CD14-positive monocyte (primary cell): ENCODE data around the gene ZCCHC17. TPM values are rescaled to one million over a fixed set of nuclear protein-coding genes. Genes with fewer than 3 reads are reported as not detected.

Experiments used
- DNase-seq, 3 donors: peaks; one replicate each; pipeline ENCODE4 v3.0.0-alpha.2; 2011 to 2022
- H2AFZ ChIP-seq: 2 replicates; pipeline ENCODE4 v1.6.0; 2012; ENCODE audit warnings: mild to moderate bottlenecking, low read depth, low read length, inconsistent platforms; ENCODE audit not compliant: insufficient read depth, poor library complexity, severe bottlenecking
- H3K27ac ChIP-seq, 2 donors: 1 replicate in 1 of 2; 2 replicates in 1 of 2; pipeline ENCODE4 v1.5.1; 2012 to 2013; ENCODE audit warnings: low read length in 2 of 2, control low read depth in 1 of 2, inconsistent platforms in 1 of 2, low read depth in 1 of 2, mild to moderate bottlenecking in 1 of 2
- H3K27me3 ChIP-seq, 2 donors: one replicate each; pipeline versions ENCODE4 v1.6.0 to v1.6.1; 2011 to 2013; ENCODE audit warnings: low read length in 2 of 2; ENCODE audit not compliant: control insufficient read depth in 2 of 2, insufficient read depth in 2 of 2
- H3K36me3 ChIP-seq, 2 donors: replicated peaks in 1 of 2; 1 replicate in 1 of 2; 2 replicates in 1 of 2; pipeline versions ENCODE4 v1.5.1 to v1.6.1; 2012 to 2013; ENCODE audit warnings: low read length in 2 of 2, control low read depth in 1 of 2, inconsistent platforms in 1 of 2, mild to moderate bottlenecking in 1 of 2; ENCODE audit not compliant: insufficient read depth in 2 of 2, control insufficient read depth in 1 of 2
- H3K4me1 ChIP-seq, 2 donors: 1 replicate in 1 of 2; 2 replicates in 1 of 2; pipeline versions ENCODE4 v1.5.1 to v1.6.1; 2012 to 2013; ENCODE audit warnings: low read length in 2 of 2, control low read depth in 1 of 2, inconsistent platforms in 1 of 2, mild to moderate bottlenecking in 1 of 2, moderate library complexity in 1 of 2; ENCODE audit not compliant: insufficient read depth in 2 of 2, control insufficient read depth in 1 of 2
- H3K4me2 ChIP-seq: replicated peaks from 2 replicates; pipeline ENCODE3; 2012; ENCODE audit warnings: low read length, moderate library complexity, mild to moderate bottlenecking; ENCODE audit not compliant: poor library complexity, severe bottlenecking; ENCODE audit errors: extremely low read depth
- H3K4me3 ChIP-seq, 3 experiments: fragments of 200-600 bp in 1 of 3; sonication (generic) in 1 of 3; replicated peaks in 1 of 3; 1 replicate in 2 of 3; 2 replicates in 1 of 3; pipeline ENCODE4 v1.5.1; 2011 to 2013; ENCODE audit warnings: low read length in 3 of 3, mild to moderate bottlenecking in 3 of 3, control low read depth in 2 of 3, low read depth in 2 of 3, inconsistent platforms in 1 of 3, moderate library complexity in 1 of 3
- H3K79me2 ChIP-seq: 2 replicates; pipeline ENCODE4 v1.6.0; 2012; ENCODE audit warnings: mild to moderate bottlenecking, control low read depth, inconsistent platforms, low read length, moderate library complexity; ENCODE audit not compliant: insufficient read depth
- H3K9ac ChIP-seq: 2 replicates; pipeline ENCODE4 v1.6.0; 2017; ENCODE audit warnings: low read length, mild to moderate bottlenecking; ENCODE audit not compliant: insufficient read depth, poor library complexity, severe bottlenecking
- H3K9me3 ChIP-seq, 2 donors: replicated peaks in 1 of 2; 1 replicate in 1 of 2; 2 replicates in 1 of 2; pipeline versions ENCODE4 v1.5.1 to v1.6.1; 2012 to 2013; ENCODE audit warnings: low read length in 2 of 2, control low read depth in 1 of 2; ENCODE audit not compliant: control insufficient read depth in 1 of 2, insufficient read depth in 1 of 2
- H4K20me1 ChIP-seq: 2 replicates; pipeline ENCODE4 v1.6.0; 2012; ENCODE audit warnings: mild to moderate bottlenecking, low read length, control low read depth, moderate library complexity; ENCODE audit not compliant: insufficient read depth
- H3K27ac Mint-ChIP-seq, 7 donors: one replicate each; pipeline ENCODE4 v1.8.0; 2020; ENCODE audit warnings: mild to moderate bottlenecking in 7 of 7, mixed read lengths in 7 of 7, moderate library complexity in 6 of 7, inconsistent platforms in 2 of 7
- H3K27me3 Mint-ChIP-seq, 3 donors: one replicate each; pipeline ENCODE4 v1.8.0; 2021 to 2022; ENCODE audit warnings: low read depth in 3 of 3, mild to moderate bottlenecking in 3 of 3, mixed read lengths in 3 of 3, moderate library complexity in 3 of 3, inconsistent platforms in 1 of 3
- H3K36me3 Mint-ChIP-seq, 2 donors: one replicate each; pipeline ENCODE4 v1.8.0; 2020; ENCODE audit warnings: mixed read lengths in 2 of 2, inconsistent platforms in 1 of 2, mild to moderate bottlenecking in 1 of 2
- H3K4me1 Mint-ChIP-seq: one replicate; pipeline ENCODE4 v1.8.0; 2020; ENCODE audit warnings: mild to moderate bottlenecking, mixed read lengths
- H3K4me3 Mint-ChIP-seq, 2 donors: one replicate each; pipeline ENCODE4 v1.8.0; 2020; ENCODE audit warnings: mild to moderate bottlenecking in 2 of 2, mixed read lengths in 2 of 2, moderate library complexity in 1 of 2
- H3K9me3 Mint-ChIP-seq, 7 donors: one replicate each; pipeline ENCODE4 v1.8.0; 2020 to 2022; ENCODE audit warnings: mixed read lengths in 7 of 7, mild to moderate bottlenecking in 6 of 7, moderate library complexity in 6 of 7, inconsistent platforms in 2 of 7
- WGBS: methylation state at CpG from one replicate; pipeline ENCODE4 v1.1.5; 2013; ENCODE audit warnings: missing lambda C conversion rate; ENCODE audit not compliant: insufficient coverage; 5-methylcytosine and 5-hydroxymethylcytosine counted together
- intact Hi-C, 2 donors: fragments of 100-400 bp; cut with micrococcal nuclease; formaldehyde crosslinking; loops; one replicate each; pipeline versions ENCODE4 v1.15.0 to v1.15.1; 2023
- polyA plus RNA-seq, 3 donors: library from polyadenylated mRNA; depleted of rRNA in 1 of 3; unstranded in 2 of 3; stranded (reverse) in 1 of 3; fragments of 300-500 nt in 2 of 3; fragments of >200 nt in 1 of 3; fragmentation: Illumina TruSeq in 2 of 3; gene quantifications; 1 replicate in 2 of 3; 2 replicates in 1 of 3; pipeline ENCODE4 v1.2.3, GENCODE V29; 2012 to 2021
- TF ChIP-seq, protein P1 (sequence below): fragments of 200-600 bp; IDR thresholded peaks from one replicate; pipeline ENCODE4 v1.8.0; 2022; ENCODE audit warnings: antibody characterized with exemption, mild to moderate bottlenecking

Gene ZCCHC17
- polyA plus RNA-seq, 3 donors = 17.0 to 32.3 (median 29.3) TPM

DNA sequence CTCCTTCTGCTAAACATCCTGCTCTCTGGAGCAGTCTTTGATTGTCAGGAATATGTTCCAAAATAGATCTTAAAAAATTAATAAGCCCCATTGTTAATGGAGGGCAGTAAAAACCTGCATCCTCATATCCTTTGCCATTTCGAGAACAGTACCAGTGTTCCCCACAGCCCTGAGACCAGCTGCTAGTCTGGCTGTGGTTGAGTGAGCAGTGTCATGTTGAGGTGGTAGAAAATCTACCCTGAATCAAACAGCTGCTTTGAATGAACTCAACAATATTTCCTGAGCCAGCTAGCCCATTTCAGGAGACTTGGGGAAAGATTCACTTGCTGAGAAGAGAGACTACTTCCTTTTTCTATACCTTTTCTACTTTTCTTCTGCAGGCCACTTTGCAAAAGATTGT, 51.6 kb downstream of the ZCCHC17 start:
- no CpG with 5 or more reads among the region's 1 CpG for WGBS
- Mint-ChIP-seq H3K4me3 (no peak overlapping the region), H3K36me3 (peaks cover 72 to 80% of the 10 kb centered on the region in 2 donors), H3K4me1 (no peaks in the 10 kb centered on the region), H3K9me3 (no peaks in the 10 kb centered on the region), H3K27me3 (no peaks in the 10 kb centered on the region), H3K27ac (peak overlapping the region in 1 of 7 donors; percentile 3)
- Histone ChIP-seq H3K4me3 (no peak overlapping the region), H4K20me1 (no peaks in the 10 kb centered on the region), H3K79me2 (no peaks in the 10 kb centered on the region), H3K4me1 (no peaks in the 10 kb centered on the region), H3K36me3 (peaks cover 52 to 89% of the 10 kb centered on the region in 2 donors), H3K27ac (no peak overlapping the region), H3K4me2 (no peak overlapping the region), H3K9me3 (no peaks in the 10 kb centered on the region), H2AFZ (no peak overlapping the region), H3K9ac (no peak overlapping the region), H3K27me3 (no peaks in the 10 kb centered on the region)
- TF ChIP-seq, protein P1, sequence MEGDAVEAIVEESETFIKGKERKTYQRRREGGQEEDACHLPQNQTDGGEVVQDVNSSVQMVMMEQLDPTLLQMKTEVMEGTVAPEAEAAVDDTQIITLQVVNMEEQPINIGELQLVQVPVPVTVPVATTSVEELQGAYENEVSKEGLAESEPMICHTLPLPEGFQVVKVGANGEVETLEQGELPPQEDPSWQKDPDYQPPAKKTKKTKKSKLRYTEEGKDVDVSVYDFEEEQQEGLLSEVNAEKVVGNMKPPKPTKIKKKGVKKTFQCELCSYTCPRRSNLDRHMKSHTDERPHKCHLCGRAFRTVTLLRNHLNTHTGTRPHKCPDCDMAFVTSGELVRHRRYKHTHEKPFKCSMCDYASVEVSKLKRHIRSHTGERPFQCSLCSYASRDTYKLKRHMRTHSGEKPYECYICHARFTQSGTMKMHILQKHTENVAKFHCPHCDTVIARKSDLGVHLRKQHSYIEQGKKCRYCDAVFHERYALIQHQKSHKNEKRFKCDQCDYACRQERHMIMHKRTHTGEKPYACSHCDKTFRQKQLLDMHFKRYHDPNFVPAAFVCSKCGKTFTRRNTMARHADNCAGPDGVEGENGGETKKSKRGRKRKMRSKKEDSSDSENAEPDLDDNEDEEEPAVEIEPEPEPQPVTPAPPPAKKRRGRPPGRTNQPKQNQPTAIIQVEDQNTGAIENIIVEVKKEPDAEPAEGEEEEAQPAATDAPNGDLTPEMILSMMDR = no peak
- intact Hi-C loops = no loop called here
- no peak for DNase-seq

GRCh38 chr1:31354283-31354682, 57.5 kb downstream of the ZCCHC17 start:
- Histone ChIP-seq H3K4me3 (no peak overlapping the region), H3K36me3 (peaks cover 37 to 78% of the 10 kb centered on the region in 2 donors), H3K27ac (no peak overlapping the region), H3K9me3 (no peaks in the 10 kb centered on the region), H3K27me3 (no peaks in the 10 kb centered on the region), H3K4me1 (no peaks in the 10 kb centered on the region), H4K20me1 (no peaks in the 10 kb centered on the region), H3K9ac (no peak overlapping the region), H3K4me2 (no peak overlapping the region), H3K79me2 (no peaks in the 10 kb centered on the region), H2AFZ (no peak overlapping the region)
- H3K4me1 Mint-ChIP-seq = no peaks in the 10 kb centered on the region
- no peak overlapping the region for H3K27ac Mint-ChIP-seq
- WGBS = no CpG with 5 or more reads among the region's 3 CpGs
- no peak for DNase-seq
- no peak overlapping the region for H3K4me3 Mint-ChIP-seq
- peaks cover 70 to 71% of the 10 kb centered on the region in 2 donors for H3K36me3 Mint-ChIP-seq
- no peaks in the 10 kb centered on the region for H3K9me3 Mint-ChIP-seq
- TF ChIP-seq, protein P1 = no peak
- intact Hi-C loops = no loop called here
- H3K27me3 Mint-ChIP-seq = no peaks in the 10 kb centered on the region
